Posterior cingulate gyrus (tissue), 11 donors: ENCODE data around the gene PLOD2.
A peak's percentile ranks its signal among the peaks of the same experiment; 100 is the strongest.

ENCODE experiments used
- DNase-seq, 10 donors: peaks; one replicate each; pipeline versions ENCODE4 v3.0.0 to v3.0.0-alpha.2; 2020 to 2021; ENCODE audit warnings: mixed read lengths in 3 of 10
- intact Hi-C: fragments of 100-400 bp; cut with DNase I; formaldehyde crosslinking; loops from one replicate; pipeline ENCODE4 v1.15.1; 2023

PLOD2 gene

DNA sequence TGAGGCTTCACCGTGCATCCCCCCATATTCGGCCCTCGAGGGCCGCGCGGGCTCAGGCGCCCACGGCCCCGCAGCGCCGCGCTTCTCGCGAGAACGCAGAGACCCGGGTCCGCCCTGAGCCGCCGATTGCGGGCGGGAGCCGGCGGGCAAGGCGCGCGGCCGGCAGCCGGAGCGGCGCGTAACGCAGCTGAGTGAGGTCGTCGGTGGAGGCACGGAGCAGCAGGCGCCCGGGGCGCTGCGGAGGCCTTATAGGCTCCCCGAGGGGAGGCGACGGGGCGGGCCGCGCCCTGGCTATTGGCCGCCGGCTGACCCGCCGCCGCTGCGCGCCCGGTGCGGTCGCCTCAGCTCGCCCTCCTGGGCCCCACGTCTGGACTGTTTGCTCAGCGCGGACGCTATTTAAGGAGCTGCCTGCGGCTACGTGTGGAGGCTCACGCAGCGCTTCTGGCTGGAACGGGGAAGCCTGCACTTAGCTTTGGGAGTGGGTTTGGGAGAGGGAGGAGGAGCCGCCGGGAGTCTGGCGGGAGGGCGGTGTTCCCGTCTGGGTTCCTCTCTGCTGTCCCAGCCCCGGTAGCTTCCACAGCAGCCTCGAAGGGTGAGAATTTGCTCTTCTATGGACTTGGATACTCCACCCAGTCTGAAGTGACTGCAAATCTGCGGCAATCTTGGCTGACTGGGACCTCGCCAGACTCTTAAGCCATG lies at the start of gene PLOD2:
Gene PLOD2, minus strand, starts transcription at position 221 of the 699 bp plus-strand sequence. Its CDS starts 195 bp downstream, at position 26.
- DNase-seq, result peak; percentile 17 to 93 (median 48)
- intact Hi-C loops, result no loop called here

GRCh38 chr3:146209371-146209770 lies 48.4 kb upstream of the PLOD2 start:
- DNase-seq, result no peak
- intact Hi-C loops, result no loop called here

DNA sequence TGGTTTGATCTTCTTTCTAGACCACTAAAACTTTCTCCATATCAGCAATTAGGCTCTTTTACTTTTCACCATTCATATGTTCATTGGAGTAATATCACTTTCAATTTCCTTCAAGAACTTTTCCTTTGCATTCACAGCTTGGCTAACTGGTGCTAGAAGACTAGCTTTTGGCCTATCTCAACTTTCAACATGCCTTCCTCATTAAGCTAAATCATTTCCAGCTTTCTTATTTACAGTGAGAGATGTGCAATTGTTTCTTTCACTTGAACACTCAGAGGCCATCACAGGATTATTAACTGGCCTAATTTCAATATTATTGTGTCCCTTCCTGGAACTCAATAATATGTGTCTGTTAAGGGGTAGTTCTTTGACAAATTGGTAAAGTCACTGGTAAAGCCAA lies 42.8 kb upstream of the PLOD2 start:
- intact Hi-C loops, result no loop called here
- no peak for DNase-seq

DNA sequence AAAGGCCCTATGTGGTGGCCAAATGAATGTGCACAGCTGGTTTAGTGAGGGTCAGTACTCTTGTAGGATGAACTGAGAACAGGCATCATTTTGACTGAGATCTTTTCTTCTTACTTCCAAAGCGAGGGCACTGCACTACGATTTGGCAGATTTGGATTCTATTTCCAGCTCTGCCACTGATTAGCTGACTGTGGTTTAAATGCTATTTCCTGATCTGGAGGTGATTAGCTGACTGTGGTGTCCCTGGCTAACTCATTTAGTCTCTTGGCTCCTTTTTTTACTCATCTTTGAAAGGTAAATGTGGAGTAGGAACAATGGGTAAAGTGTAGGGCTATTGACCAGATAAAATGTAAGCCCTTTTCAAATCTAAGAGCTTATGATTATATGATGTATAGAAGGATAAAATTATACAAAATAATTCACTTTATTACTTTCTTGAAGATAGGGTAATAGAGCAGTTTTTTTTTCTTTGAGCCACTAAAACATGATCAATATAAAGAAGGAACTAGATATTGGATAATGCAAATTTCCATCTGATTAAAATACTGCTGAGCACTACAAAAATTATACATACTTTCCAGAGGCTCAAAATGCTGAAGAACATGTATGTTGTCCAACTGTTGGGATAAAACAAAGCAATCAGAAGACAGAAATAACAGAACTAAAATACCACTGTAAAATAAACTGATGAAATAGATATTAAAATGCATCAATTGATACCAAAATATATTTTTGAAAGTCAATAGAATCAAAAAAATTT lies 39.7 kb upstream of the PLOD2 start:
- intact Hi-C loops, result no loop called here
- DNase-seq, result no peak

GRCh38 chr3:146199762-146200161 lies 38.8 kb upstream of the PLOD2 start:
- DNase-seq, result no peak
- intact Hi-C loops, result no loop called here

GRCh38 chr3:146196789-146197188 lies 35.8 kb upstream of the PLOD2 start:
- no peak for DNase-seq
- intact Hi-C loops, result no loop called here

- DNase-seq, result no peak
- intact Hi-C loops, result no loop called here
Measured at GRCh38 chr3:146195605-146196004, 34.6 kb upstream of the PLOD2 start.

- DNase-seq, result no peak
- intact Hi-C loops, result no loop called here
Measured at GRCh38 chr3:146195030-146195429, 34.0 kb upstream of the PLOD2 start.

DNA sequence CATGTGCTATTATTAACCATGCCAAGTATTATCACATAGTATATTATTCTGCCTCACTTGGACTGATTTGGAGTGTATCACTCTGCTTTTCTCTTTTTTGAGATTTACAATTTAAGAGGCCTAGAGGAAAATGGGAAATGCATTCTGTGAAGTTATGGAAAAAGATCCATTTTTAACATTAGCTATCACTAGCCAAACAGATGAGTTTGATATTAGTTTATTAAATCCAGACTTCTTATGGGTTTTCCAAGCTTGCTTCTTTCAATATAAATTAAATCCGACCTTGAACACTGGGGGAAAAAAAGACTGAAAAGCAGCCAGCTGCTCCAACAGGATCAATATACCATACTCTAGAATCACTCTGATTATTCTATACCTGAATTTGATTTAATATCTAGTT lies 30.1 kb upstream of the PLOD2 start:
- no peak for DNase-seq
- intact Hi-C loops, result no loop called here

DNA sequence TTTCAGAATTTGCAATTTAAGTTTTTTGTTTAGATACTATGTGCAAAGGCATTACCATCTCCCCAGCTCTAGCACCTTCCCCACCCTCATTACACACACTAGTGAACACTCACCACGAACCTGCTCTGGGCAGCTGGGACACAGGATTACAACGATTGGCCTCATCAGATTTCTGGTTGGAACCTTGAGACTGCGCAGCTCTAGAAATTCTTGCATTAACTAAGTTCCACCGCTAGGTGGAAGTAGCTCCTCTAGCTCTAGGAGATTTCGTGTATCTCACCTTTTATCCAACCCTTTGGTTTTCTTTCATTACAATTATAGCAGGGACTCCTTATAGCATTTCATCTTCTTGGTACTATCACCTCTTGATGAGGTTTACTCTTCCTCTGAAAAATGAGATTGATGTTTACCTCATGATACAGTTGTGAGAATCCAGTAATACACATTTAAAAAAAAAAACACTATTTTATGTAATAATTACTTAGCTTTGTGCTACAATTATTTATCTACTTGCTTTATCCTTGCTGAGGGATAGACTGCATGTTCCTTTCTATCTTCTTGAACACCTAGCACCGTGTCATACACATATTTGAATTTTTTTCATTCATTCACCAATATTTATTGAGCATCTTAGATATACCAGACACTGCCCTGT lies 28.7 kb upstream of the PLOD2 start:
- intact Hi-C loops, result loop anchor here (10.0 kb wide), 1 partner anchor 135 kb away; no protein-coding TSS in a partner anchor
- DNase-seq, result peak in 2 of 10 donors; percentile 4 to 10

- DNase-seq, result peak in 3 of 10 donors; percentile 9 to 43 (median 17)
Measured at GRCh38 chr3:146187334-146187950, 26.5 kb upstream of the PLOD2 start.

DNA sequence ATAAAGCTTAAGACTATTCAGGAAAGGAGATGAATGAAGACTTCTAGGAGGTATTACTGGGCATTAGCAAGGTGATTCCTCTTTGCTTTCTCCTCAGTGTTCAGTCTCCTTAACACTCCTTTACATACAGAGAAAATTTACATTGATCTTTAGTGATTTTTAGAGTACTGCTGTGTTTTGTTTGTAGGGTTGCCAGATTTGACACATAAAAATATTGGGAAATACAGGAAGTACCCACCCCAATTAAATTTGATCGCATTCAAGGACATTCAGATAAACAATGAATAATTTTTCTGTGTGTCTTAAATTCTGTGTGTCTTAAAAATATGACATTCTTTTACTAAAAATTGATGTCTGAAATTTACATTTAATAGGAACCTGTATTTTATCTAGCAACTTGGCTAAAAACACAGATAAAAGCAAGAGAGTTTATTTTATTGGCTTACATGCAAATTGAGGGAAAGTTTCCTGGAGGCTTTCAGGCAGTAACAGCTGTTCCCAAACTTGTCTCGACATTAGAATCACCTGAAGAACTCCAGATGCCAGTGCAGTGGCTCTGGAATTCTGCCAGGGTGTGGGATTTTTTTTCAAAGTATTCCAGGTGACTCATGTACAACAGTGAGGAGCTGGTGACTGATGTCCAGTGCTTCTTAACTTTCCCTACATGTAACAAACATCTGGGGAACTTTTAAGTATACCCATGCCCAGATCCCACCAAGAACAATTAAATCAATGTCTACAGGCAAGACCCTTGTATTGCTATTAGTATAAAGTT lies 23.4 kb upstream of the PLOD2 start:
- DNase-seq, result no peak
- intact Hi-C loops, result loop anchor here (10.0 kb wide), 1 partner anchor 140 kb away; no protein-coding TSS in a partner anchor

More at GRCh38 chr3:146187334-146187950, 26.5 kb upstream of the PLOD2 start:
- intact Hi-C loops, result loop anchor here (1.0 to 10.0 kb wide), 2 partner anchors 122 to 137 kb away; no protein-coding TSS in a partner anchor

DNA sequence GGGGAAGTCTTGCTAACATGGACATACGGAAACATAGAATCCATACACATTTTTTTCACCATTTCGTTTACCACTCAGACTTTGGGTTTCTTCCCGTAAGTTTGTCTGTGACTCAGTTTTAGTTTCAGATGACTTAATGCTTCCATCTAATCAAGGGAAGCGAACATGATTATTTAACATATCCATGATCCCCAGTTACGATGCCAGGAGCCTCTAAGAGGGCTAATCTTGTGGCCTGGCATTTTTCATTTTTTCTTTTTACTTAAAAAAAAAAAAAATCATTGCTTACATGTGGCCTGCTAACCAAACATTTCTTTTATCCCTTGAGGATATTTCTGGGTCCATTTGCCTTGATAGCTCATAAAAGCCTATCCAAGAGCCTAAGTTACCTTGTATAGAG lies 20.2 kb upstream of the PLOD2 start:
- no peak for DNase-seq
- intact Hi-C loops, result loop anchor here (10.0 kb wide), 1 partner anchor 144 kb away; no protein-coding TSS in a partner anchor

DNA sequence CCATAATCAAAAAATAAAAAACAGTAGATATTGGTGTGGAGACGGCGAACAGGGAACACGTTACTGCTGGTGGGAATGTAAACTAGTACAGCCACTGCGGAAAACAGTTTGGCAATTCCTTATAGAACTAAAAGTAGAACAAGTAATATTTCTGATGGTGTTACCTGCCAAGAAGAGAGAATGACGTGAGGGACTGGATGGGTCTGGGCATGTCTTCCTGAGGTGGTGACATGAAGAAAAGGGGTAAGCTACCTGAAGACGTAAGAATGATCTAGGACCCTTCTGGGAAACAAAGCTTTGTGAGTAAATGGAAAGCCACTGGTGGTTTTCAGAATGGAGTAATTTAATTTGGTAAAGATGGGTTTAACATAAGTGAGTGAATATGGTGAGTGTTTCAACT lies 19.4 kb upstream of the PLOD2 start:
- DNase-seq, result no peak
- intact Hi-C loops, result loop anchor here (10.0 kb wide), 1 partner anchor 144 kb away; no protein-coding TSS in a partner anchor

GRCh38 chr3:146178006-146178689 lies 17.2 kb upstream of the PLOD2 start:
- DNase-seq, result no peak
- intact Hi-C loops, result no loop called here

DNA sequence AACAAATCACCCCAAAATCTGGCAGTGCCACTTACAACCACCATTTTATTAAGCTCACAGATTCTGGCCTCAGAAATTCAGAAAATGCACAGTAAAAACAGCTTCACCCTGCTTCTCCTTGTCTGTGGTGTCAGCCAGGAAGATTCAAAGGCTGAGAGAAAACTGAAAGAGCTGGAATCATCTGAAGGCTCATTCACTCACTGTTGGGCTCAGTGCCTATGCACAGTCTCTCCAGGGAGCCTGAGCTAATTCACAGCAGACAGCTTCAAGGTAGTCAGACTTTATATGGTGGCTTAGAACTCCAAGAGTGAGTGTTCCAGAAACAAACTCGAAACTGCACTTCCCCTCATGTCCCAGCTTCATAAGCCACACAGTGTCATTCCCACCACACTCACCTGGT lies 16.5 kb upstream of the PLOD2 start:
- intact Hi-C loops, result no loop called here
- no peak for DNase-seq

- intact Hi-C loops, result no loop called here
Measured at GRCh38 chr3:146177072-146177471, 16.1 kb upstream of the PLOD2 start.

GRCh38 chr3:146172586-146172985 lies 11.6 kb upstream of the PLOD2 start:
- intact Hi-C loops, result no loop called here
- no peak for DNase-seq

More at GRCh38 chr3:146177072-146177471, 16.1 kb upstream of the PLOD2 start:
- no peak for DNase-seq

- intact Hi-C loops, result no loop called here
- no peak for DNase-seq
Measured at GRCh38 chr3:146170591-146170990, 9.6 kb upstream of the PLOD2 start.
